ENCODE results near the gene TRHDE.

DNA sequence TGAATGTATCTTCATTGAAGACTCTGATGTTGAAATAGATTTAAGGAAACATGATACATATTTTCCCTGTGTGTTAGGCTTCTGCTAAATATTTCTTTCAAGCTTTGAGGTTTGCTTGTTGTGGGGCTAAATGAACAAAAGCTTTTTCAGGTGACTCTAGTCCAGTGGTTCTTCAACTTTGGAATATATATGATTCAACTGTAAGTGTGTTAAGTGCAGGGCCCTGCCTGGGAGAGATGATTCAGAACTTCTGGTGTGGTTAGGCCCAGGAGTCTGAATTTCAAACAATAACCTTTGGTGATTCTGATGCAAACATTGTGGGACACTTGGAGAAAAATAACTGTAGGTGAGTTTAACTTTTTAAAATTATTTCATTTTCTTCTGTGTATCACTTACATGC is 93.0 kb downstream of the TRHDE start:
- TF ChIP-seq, protein P1, sequence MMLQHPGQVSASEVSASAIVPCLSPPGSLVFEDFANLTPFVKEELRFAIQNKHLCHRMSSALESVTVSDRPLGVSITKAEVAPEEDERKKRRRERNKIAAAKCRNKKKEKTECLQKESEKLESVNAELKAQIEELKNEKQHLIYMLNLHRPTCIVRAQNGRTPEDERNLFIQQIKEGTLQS (IDR thresholded peaks at IDR 0.05) = no peak
- TF ChIP-seq, protein P1 (CRISPR knock-in tag; conservative IDR thresholded peaks at IDR 0.05) = no peak
- TF ChIP-seq TAF7 (tag; IDR thresholded peaks at IDR 0.05) (no peak), ZNF76 (CRISPR knock-in tag; IDR thresholded peaks at IDR 0.05; ENCODE audit: borderline replicate concordance) (no peak), CREM (IDR thresholded peaks at IDR 0.05; ENCODE audit: low read depth) (no peak), EZH2 (IDR thresholded peaks at IDR 0.05; ENCODE audit: borderline replicate concordance, low read depth, low read length) (no peak), FOXA1 (IDR thresholded peaks at IDR 0.05; ENCODE audit: borderline replicate concordance) (no peak), LARP7 (IDR thresholded peaks at IDR 0.05) (no peak), CTCF (IDR thresholded peaks at IDR 0.05 in 2 of 3, conservative IDR thresholded peaks at IDR 0.05 in 1 of 3; ENCODE audit: insufficient read depth in 2 of 3, low read depth in 1 of 3, low read length in 3 of 3) (no peak), CTBP1 (IDR thresholded peaks at IDR 0.05; ENCODE audit: borderline replicate concordance) (no peak)
